HG02885 (cell line): Measurements from ENCODE around the gene SPECC1.

ENCODE experiments used
- ATAC-seq: cut with Tn5 transposase; IDR thresholded peaks from one replicate; pipeline ENCODE4 v1.9.1; 2021; ENCODE audit warnings: mild to moderate bottlenecking; ENCODE audit not compliant: unreplicated experiment, poor library complexity

SPECC1 gene

DNA sequence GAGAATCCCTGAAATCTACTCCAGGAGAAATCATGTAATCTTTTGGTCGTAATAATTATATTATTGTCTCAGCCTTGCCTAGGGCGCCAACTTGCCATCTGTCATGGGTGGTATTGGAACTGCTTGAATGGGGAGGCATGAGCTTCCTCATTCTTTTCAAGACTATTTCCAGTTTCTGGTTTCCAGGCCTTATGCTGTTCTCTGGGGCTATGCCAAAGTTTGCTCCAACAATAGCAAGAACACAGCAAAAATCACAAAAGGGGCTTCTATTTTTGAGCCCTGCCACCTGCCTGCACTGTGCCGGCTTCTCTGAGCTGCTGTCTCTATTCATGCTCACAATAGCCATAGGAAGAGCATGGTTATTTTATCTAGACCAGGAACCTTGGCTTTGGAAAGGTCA is 111.7 kb downstream of the SPECC1 start:
- no peak for ATAC-seq

GRCh38 chr17:20121359-20122253 is 112.4 kb downstream of the SPECC1 start:
- ATAC-seq: no peak

DNA sequence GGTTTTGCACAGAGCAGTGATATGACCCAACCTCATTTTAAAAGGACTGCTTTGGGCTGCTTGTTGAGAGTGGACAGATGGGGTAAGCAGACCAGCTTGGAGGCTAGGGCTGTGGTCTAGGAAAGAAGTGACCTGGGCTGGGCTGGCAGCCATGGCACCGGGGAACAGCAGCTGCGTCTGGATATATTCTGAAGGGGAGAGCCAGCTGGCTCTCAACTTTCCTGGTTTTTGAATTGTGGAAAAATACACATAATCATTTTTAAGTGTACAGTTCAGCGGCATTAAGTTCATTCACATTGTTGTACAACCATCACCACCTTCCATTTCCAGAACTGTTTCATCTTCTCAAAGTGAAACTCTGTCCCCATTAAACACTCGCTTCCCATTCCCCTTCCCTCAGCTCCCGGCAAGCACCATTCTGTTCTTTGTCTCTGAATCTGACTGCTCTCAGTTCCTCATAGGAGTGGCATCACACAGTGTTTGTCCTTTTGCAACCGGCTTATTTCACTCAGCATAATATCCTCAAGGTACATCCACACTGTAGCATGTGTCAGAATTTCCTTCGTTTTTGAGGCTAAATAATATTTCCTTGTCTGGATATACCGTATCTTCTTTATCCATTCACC is 113.2 kb downstream of the SPECC1 start:
- no peak for ATAC-seq

- no peak for ATAC-seq
Observed at GRCh38 chr17:20123209-20123608, 114.0 kb downstream of the SPECC1 start.

GRCh38 chr17:20125724-20126123 is 116.6 kb downstream of the SPECC1 start:
- no peak for ATAC-seq

- ATAC-seq: no peak
Observed at GRCh38 chr17:20127360-20128035, 118.3 kb downstream of the SPECC1 start.

DNA sequence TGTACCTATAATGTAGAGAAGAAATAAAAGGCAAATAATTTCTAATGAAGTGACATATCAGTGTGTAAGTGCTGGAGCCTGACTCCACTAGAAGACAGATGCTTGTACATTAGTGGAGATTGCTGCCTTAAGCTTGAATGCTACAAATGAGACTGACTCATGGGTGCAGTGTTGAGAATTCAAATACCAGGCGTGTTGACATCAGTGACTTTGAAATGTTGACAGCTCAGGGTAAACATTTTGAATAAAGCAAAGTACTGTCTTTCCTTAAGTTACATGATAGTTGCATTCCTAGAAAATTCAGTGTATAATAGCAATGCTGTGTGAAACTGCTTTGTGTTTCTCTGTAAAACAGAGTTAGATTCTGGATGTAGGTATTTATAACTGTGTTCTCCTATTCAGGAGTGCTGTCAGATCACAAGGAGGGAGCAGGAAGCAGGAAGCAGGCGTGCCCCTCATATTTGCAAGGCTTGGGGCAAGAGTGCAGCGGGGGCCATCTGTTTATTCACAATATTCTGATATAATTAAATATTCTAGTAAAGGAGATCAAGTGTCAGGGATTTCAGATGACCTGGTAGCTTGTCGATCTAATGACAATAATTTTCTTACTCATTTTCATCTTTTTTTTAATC is 119.0 kb downstream of the SPECC1 start:
- ATAC-seq: no peak

- no peak for ATAC-seq
Observed at GRCh38 chr17:20133517-20133916, 124.4 kb downstream of the SPECC1 start.

- ATAC-seq: no peak
Observed at GRCh38 chr17:20141198-20141972, 132.2 kb downstream of the SPECC1 start.

- ATAC-seq: no peak
Observed at GRCh38 chr17:20142268-20142667, 133.1 kb downstream of the SPECC1 start.

- no peak for ATAC-seq
Observed at GRCh38 chr17:20143740-20144139, 134.6 kb downstream of the SPECC1 start.

DNA sequence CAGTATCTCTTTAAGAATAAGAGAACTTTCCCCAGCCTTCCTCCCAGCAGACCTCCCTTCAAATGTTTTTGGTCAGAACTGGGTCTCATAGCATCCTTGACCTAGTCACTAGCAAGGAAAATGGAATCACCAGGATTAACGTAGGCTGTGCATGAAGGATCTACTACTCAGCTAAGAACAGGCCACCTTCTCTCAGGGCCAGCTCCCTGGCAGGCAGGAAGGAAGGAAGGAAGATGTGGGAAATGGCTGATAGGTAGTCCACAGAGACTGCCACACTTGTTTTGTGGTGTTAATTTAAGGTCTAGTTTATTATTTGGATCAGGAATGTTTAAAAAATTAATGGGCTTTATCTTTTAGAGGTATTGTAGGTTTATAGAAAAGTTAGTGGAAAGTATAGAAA is 136.4 kb downstream of the SPECC1 start:
- no peak for ATAC-seq

- ATAC-seq: no peak
Observed at GRCh38 chr17:20149251-20149650, 140.1 kb downstream of the SPECC1 start.

- ATAC-seq: no peak
Observed at GRCh38 chr17:20151174-20151573, 142.0 kb downstream of the SPECC1 start.

DNA sequence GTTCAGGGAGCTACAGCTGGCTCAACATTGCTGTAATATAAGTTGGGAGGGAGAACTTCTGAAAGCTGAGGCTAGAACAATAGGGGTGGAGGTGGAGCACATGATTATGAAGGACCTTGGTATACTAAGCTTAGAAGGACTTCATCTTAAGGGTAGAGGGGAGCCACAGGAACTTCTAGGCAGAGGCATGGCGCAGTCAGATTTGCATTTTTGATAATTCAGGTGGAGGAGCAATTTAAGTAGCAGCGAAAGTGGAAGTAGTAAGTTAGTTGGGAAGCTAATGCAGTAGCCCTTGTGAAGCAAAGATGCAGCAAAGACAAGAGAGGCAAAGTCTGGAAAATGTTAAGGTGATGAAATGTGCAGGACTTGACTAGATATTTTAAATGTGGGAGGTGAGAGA is 144.1 kb downstream of the SPECC1 start:
- ATAC-seq: no peak

DNA sequence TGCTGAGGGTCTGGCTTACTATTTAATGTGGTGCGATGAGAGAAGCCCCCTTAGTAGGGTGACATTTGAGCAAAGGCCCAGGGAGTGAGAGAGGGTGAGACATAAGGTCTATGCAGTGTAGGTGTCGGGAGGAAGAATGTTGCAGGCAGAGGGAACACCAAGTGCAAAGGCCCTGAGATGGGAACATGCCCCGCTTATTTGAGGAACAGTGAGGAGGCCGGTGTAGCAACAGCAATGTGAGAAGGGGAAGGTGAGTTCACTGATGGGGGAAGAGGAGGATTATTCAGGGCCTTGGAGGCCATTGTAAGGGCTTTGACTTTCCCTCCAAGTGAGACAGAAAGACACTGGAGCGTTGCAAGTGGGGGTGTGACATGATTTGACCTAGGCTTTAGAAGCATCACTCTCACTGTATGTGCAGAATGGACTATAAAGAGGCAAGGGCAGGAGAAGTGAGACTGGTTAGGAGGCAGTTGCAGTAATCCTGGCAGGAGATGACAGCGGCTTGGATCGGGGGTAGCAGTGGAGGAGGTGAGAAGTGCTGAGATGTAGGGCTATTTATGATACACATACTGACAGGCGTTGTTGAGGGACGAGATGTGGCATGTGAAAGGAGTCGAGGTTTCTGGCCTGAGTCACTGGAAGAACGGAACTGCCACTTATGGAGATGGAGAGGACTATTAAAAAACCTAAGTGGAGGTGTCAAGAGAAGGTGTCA is 145.3 kb downstream of the SPECC1 start:
- ATAC-seq: no peak

DNA sequence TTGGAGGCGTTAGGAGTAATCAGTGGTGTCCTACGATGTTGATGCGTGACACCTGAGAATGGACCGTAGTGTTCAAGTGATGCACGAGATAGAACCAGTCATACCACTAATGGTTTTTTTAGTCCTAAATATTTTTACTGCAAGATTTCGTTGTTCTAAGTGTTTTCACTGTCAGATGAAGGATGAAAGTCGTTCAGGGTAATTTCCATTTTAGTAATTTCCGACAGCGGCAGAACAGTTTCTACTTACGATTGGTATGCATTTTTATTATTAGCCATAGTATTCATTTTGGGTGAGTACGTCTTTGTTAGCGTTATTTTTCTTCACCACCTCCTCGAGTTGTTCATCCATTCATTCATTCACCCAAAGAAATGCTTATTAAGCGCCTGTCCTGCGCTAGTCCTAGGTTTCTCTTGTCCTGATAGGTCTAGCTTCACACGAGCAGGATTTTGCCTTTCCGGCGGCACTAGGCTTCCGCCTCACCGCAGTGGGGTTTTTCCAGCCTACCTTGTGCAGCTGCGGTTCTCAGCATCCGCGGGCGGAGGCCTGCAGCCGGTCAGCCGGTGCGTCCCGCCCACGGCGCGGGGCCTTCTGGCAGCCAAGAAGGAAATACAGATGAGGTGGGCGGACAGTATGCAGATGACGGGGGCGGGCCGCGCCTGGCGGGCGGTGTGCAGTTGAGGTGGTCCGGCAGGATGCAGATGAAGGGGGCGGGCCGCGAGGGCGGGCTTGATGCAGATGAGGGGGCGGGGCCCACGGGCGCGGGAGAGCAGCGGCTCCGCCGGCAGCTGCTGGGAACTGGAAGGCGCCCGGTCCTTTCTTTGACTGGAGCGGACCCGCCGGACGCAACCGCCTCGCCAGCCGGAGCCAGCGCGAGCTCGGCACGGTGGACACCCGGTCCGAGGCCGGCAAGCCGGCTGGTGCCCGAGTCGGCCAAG is 146.4 kb downstream of the SPECC1 start:
- ATAC-seq: peak; percentile 88
